AG04449 (cell line): ENCODE measurements around the gene BPTF.
"Not testable (repeated sequence)": the region's sequence is repeated elsewhere in the genome, so short reads cannot be mapped to it uniquely, and the experiment has no call there.

ENCODE experiments used
- CTCF ChIA-PET: fragments of 350-600 bp; formaldehyde crosslinking; extraction: SDS; loops from one replicate; lab custom pipeline; 2021; ENCODE audit warnings: antibody characterized with exemption; lab: Yijun Ruan, JAX
- POLR2A ChIA-PET: fragments of 400-600, 350-600 bp; formaldehyde crosslinking; extraction: SDS; loops from one replicate; lab custom pipeline; 2020; ENCODE audit warnings: antibody characterized with exemption, inconsistent platforms; lab: Yijun Ruan, JAX
- DNase-seq: peaks from one replicate; pipeline ENCODE4 v3.0.0-alpha.2; 2010; ENCODE audit warnings: low read depth, low spot score
- H3K4me3 ChIP-seq: 2 replicates; pipeline ENCODE4 v1.5.1; 2011; ENCODE audit warnings: low read depth, mild to moderate bottlenecking, control low read depth, low read length
- TF ChIP-seq, protein P1 (sequence below): IDR thresholded peaks from one replicate; pipeline ENCODE4 v1.5.1; 2011; ENCODE audit warnings: mild to moderate bottlenecking, moderate library complexity, low read length, control low read depth, inconsistent platforms; ENCODE audit not compliant: insufficient read depth; ENCODE audit errors: missing control alignments

BPTF gene

DNA sequence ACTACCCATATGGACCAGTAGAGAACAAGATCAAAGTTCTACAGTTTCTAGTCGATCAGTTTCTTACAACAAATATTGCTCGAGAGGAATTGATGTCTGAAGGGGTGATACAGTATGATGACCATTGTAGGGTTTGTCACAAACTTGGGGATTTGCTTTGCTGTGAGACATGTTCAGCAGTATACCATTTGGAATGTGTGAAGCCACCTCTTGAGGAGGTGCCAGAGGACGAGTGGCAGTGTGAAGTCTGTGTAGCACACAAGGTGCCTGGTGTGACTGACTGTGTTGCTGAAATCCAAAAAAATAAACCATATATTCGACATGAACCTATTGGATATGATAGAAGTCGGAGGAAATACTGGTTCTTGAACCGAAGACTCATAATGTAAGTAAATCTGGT, 29.1 kb downstream of the BPTF start:
- H3K4me3 ChIP-seq = no peak overlapping the region
- ChIA-PET POLR2A (no interaction called here), CTCF (no interaction called here)
- TF ChIP-seq, protein P1, sequence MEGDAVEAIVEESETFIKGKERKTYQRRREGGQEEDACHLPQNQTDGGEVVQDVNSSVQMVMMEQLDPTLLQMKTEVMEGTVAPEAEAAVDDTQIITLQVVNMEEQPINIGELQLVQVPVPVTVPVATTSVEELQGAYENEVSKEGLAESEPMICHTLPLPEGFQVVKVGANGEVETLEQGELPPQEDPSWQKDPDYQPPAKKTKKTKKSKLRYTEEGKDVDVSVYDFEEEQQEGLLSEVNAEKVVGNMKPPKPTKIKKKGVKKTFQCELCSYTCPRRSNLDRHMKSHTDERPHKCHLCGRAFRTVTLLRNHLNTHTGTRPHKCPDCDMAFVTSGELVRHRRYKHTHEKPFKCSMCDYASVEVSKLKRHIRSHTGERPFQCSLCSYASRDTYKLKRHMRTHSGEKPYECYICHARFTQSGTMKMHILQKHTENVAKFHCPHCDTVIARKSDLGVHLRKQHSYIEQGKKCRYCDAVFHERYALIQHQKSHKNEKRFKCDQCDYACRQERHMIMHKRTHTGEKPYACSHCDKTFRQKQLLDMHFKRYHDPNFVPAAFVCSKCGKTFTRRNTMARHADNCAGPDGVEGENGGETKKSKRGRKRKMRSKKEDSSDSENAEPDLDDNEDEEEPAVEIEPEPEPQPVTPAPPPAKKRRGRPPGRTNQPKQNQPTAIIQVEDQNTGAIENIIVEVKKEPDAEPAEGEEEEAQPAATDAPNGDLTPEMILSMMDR = no peak
- DNase-seq = no peak

DNA sequence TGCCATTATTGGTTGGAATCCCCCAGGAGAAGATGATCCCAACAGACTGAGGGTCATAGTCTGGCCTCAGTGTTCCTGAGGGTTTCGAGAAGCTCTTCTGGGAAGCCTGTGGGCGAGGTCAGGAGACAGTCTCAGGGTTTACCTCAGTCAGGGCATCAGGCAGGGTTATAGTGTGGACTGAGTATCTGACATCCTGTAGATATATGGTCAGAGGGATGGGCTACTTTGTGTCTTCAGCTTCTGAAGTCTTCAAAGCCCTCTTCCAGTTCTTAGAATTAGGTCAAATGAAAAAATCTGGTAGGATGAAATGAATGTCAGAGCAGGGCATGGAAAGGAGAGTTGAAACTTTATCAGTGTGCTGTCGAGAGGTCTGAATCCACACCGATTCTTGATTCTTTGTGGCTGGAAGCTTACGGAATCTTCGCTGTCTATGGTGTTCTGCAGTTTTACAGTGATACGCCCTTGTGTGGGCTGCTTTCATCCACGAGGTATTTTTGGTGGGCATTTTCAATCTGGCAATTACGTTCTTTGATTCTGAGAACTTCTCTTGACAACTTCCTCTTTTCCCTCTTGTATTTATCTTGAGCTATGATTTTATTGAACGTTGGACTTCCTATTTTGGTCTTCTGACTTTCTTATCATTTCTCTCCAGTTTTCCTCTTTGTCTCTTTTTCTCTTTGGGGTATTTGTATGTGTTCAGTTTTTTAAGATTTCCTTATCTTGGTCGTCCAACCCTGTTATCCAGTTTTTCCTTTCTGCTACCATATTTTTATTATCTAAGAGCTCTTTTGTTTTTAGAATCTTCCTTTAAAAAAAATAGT, 30.4 kb downstream of the BPTF start:
- no peak for DNase-seq
- POLR2A ChIA-PET = no interaction called here
- CTCF ChIA-PET = no interaction called here
- TF ChIP-seq, protein P1 = no peak
- H3K4me3 ChIP-seq = no peak overlapping the region

DNA sequence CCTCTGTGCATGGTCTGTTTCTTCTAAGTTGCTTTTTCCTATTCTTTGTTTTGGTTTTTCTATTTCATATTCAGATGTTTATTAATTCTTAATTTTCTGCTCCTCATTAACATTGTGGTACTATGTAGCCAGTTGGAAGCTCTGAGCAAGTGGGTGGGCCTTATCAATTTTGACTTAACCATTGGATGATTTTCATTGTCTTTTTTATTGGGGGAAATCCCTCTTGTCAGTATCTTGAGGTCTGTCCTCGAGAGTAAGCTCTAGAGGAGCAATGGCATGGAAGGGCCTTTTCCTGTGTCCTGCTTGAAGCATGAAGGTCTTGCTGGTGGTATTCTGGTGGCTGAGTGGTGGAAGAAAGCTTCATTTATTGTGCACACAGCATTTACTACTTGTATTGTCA, 31.1 kb downstream of the BPTF start:
- H3K4me3 ChIP-seq, POLR2A ChIA-PET, CTCF ChIA-PET, DNase-seq: not testable (repeated sequence)

DNA sequence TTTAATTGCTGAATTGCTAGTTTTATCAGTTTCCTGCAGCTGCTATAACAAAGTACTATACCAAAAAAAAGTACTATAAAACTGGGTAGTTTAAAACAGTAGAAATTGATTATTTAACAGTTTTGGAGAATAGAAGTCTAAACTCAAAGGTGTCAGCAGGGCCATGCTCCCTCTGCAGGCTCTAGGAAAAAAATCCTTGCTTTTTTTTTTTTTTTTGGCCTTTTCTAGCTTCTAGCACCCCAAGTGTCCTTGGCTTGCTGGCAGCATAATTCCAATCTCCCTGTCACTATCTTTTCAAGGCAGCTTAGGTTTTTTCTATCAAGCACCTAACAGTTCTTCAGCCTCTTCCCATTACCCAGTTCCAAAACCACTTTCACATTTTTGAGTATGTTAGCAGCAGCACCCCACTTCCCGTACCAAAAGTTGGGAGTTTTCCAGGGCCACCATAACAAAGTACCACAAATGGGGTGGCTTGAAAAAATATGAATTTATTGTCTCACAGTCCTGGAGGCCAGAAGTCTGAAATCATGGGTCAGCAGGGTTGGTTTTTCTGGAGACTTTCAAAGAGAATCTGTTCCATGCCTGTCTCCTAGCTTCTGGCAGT, 37.4 kb downstream of the BPTF start:
- CTCF ChIA-PET = interaction anchor here (1.0 kb wide), 1 partner anchor 29 kb away, joined by 3 read pairs; no protein-coding TSS in a partner anchor
- no peak overlapping the region for H3K4me3 ChIP-seq
- TF ChIP-seq, protein P1 = no peak
- no peak for DNase-seq
- POLR2A ChIA-PET = no interaction called here

DNA sequence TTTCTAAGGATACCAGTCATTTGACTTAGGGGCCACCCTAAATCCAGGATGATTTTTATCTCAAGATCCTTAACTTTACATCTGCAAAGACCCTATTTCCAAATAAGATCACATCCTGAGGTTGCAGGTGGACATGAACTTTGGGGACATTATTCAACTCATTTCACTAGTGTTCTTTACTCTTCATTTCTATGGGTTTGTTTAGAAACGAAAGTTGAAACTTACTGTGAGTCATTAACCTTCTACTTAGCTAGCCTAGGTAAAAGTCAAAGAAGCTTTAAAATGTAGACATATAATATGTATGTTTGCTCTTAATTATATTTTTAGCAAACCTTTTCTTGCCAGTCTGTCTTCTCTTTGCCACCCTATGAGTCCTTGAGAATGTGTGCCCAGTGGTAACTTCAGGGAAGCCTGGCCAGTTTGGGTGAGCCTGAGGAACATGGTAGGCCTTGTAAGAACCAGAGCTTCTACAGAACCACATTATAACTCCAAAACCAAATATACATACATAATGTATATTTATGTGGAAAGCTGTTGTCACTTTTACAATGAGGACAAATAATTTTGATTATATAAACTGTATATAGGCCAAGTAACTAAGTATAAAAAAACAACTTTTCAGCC, 38.4 kb downstream of the BPTF start:
- no peak for DNase-seq
- POLR2A ChIA-PET = no interaction called here
- TF ChIP-seq, protein P1 = no peak
- H3K4me3 ChIP-seq = no peak overlapping the region
- CTCF ChIA-PET = no interaction called here

DNA sequence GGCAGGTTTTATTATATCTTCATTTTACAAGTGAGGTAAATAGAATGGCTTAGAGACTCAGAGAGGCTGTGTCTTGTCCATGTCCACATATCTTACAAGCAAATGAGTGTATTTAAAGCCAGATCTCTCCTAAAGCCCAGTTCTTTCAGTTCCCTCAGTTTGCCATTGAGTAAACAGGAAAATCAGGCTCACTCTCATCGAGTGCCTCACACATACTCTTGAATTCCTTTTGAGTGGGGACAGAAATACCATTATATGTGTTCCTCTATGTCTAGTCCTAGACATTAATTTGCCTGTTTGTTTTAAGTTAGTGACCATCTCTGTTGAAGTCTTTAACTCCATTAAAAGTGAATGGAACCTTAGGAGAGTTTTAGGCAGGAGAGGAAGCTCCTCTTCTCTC, 40.1 kb downstream of the BPTF start:
- no peak for DNase-seq
- no peak overlapping the region for H3K4me3 ChIP-seq
- CTCF ChIA-PET = no interaction called here
- TF ChIP-seq, protein P1 = no peak
- POLR2A ChIA-PET = no interaction called here
